NCI-H2196 treated with DMSO at 0.1 percent for 48 hours (cell line): ENCODE data around the gene DCST1.
A peak's percentile ranks its signal among the peaks of the same experiment; 100 is the strongest.

Experiments
- DNase-seq: peaks from one replicate; lab custom pipeline; 2025; ENCODE audit not compliant: unreplicated experiment; lab: John Stamatoyannopoulos, UW

Gene DCST1

DNA sequence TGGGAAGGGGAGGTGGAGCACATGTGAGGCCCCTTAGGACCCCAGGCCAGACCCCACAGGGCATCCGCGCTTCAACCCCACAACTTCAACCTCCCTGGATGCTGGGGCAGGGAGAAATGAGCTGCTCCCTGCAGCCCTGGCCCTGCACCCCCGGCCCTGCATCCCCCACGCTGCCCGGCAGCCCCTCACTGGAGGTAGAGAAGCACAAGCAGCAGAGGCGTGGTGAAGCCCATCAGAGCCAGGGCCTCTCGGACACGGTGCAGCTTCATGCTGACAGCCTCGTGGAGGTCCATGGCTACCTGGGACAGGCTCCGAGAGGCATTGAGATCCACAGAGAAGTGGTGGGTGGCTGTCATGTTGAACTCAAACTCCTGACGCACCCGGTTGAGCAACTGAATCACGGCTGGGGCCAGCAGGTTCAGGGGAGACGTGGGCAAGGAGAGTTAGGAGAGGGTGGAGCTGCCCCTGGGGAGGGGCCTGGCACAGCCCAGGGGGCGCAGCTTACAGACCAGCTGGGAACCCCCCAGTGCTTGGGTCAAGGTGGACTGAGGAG, 3.3 kb upstream of the DCST1 start:
- DNase-seq = no peak

DNA sequence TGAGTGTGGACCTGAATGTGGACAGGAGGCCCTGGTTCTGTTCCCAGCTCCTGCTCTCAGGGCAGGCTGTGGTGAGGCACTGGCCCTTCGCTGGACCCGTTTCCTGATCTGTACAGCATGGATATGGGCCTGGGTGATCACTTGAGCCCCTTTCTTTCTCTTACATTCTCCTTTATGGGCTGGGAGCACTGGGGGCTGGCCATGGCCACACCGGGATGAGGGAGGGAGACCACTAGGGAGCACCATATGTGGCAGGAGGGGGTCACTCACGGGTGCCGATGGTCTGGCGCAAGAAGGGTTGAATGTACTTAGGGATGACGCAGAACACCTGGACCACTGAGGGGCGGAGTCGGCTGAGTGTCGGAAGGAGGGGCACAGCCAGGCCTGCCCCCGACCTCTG, 2.7 kb upstream of the DCST1 start:
- no peak for DNase-seq

DNA sequence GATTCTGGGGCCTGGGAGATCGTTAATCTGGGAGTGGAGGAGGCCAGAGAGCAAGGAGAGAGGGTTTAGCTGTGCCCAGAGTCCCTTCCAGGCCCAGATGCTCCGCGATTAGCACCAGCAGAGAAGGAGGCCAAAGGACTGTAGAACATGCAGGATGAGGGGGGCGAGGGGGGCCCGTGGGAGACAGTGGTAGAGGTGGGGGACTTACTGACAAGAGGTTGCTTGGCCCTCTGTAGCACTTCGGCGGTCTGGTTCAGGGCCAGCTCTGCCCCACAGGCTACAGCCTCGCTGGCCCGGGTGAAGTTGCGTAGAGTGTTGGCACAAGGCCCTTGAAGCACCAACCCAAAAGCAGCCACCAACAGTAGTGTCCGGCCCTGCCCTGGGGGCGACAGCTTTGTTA, 738 bp upstream of the DCST1 start:
- no peak for DNase-seq

DNA sequence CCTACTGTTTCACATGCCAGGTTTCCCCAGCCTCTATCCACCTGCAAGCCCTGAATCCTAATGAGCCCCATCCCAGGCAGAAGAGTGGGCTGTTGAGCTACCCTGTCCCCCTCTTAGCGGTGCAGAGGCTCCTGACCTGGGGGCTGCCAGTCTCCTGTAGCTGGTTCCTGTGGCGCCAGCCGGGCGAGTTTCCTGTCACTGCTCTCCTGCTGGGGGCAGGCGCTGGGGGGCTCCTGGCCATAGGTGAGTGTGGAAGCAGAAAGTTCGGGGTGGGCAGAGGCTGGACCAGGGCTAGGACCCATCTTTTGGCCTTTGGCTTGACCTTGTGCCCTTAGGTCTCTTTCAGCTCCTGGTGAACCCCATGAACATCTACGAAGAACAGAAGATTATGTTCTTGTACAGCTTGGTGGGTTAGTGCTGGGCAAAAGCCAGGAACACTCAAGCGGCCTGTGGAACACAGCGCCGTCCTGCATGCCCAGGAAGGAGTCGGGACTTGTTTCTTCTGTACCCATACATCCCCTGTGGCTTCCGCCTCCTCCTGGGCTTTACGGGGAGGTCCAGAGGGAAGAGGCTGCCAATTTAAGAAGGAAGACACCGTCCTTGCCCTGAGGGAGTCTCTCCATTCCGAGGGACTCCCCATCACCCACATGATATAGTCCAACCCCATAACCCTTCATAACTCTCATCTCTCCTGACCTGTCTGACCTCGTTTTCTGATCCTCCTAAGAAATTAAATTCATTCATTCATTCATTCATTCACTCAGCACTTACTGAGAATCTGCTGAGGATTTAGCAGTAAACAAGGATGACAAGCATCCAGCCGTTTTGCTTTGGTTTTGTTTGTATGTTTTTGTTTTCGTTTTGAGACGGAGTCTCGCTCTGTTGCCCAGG, 939 bp downstream of the DCST1 start:
- no peak for DNase-seq

DNA sequence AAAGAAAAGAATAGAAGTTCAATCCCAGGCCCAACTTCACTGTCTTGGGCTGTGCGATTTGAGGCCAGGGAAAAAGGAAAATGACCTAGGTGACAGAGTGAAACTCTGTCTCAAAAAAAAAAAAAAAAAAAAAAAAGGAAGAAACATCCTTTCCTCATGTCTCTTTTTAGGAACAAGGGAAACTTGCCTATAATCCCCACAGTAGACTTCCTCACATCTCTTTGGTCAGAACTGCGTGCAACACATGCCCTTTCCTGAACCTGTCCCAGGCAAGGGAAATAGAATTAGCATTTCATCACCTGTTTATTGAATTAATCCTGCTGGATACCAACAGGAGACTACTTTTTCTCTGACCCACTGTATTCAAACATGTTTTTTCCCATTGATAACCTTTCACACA, 2.3 kb downstream of the DCST1 start:
- DNase-seq = no peak

DNA sequence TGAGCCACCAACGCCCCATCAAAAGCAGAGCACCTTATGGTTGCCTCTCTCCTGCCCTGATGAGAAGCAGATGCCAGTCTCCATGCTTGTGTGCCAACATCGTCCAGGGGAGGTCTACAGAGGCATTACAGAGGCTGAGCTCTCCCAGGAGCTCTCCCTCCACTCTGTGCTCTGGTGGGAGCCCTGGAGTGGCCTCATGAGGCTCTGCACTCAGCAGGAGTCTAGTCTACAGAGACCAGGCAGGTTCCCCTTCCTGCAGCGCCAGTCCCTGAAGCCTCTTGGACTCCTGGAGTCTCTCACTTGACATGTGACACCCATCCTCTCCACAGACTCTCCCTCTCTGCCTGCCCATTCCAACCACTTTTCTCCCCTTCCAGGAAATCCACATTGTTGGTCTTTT, 3.4 kb downstream of the DCST1 start:
- DNase-seq = no peak

DNA sequence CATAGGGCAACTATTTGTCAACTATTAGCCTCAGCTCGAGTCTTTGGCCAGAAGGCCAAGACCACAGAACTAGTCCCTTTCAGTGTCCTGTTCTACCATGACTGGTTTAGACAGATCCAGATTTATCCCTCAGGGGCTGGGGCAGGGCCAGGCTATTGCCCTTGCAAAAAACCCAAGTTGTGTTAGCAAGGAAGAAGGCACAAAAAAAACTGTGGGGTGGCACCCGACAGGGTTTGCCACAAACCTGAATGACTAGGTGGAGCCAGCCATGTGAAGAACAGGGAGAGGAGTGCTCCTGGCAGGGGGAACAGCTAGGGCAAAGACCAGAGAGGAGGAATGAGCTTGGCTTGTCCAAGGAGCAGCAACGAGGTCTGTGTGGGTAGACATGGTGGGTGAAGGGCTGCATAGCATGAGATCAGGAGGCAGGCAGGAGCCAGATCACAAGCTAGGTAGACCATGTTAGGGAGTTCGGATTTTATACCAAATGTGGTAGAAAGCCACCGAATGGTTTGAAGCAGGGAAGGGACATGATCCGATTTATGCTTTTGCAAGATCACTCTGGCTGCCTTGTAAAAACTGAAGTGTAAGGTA, 4.3 kb downstream of the DCST1 start:
- no peak for DNase-seq

DNA sequence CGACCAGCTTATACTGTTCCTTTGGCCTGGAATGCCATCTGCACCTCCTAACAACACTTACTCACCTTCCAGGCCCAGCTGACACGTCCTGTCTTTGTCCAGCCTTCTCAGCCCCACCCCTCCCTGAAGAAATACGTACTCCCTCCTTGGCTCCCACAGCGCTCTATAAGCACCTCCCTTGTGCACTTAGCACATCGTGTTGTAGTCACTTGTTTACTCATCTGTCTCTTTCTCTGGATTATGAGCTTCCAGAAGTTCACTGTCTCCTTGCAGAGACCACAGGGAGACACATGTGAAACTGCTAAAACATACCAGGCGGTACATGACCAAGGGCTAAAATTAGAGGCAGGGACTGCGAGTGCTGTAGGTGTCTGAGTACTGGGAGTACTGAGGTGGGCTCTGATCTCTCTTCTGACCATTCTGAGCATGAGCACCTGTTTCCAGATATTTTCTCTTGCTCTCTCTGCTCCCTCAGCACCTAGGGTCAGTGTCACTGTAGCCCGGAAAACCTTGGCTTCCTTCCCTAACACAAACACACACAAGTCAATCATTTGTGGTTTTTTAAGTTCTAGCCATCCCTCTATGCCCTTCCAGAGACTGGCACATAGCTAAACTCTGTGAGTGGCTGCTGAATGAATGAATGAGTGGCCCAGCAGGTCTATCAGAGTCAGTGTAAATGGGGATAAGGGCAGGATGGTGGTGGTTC, 5.1 kb downstream of the DCST1 start:
- DNase-seq = no peak

DNA sequence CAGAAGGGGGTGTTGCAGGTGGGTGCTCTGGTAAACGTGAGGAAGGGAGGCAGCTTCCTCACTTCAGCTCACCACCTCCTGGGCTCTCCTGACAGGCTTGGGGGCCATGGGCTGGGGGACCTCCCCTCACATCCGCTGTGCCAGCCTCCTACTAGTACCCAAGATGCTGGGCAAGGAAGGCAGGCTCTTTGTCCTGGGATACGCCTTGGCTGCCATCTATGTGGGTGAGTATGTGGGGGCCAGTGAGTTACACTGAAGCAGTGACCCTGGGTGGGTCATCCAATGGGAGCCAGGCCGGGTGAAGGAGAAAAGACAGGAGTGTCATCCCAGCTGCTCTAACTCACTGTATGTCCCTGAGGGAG, 5.7 kb downstream of the DCST1 start:
- no peak for DNase-seq

DNA sequence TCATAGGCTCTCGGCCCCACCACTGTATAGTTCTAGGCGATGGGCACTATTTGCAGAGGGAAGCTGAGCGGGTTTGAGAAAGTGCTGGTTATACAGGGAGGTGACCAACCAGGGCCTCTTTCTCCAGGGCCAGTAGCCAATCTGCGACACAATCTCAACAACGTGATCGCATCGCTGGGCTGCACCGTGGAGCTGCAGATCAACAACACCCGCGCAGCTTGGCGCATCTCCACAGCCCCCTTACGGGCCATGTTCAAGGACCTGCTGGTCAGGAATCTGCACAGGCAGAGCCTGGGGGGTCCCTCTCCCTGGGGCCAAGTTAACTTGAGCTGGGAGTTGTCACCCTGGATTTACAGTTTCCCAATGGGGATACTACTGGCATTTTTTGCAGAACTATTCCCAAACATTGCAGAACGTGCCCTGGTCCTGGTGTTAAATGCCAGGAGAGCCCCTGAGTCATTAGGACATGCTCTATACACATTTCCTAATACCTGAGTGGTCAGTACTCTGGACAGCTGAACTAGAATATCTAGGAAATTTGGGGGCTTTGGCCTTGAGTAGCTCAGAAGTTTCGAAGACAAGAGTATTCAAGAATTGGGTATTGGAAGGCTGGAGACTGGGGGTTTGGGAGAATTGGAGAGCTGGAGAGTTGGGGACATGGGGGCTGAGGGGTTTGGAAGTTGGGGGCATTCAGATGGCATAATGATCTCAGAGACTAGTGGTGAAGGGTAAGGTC, 6.9 kb downstream of the DCST1 start:
- DNase-seq = no peak

DNA sequence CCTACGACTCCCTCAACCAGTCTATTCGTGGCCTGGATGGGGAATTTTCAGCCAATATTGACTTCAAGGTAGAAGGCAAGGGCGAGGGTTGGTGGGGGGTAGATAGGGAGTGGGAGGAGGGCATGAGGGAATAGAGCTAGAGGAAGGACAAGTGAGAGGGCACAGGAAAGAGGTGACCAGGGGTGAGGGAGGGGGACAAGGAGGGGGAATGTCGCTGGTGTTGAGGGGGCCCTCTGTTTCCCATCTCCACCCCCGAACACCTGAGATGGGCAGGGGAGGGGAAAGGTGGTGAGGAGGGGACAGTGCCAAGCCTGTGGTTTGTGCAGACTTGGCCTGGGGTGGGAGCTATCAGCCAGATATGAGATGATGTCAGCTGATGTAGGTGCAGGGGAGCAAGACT, 9.2 kb downstream of the DCST1 start:
- no peak for DNase-seq

DNA sequence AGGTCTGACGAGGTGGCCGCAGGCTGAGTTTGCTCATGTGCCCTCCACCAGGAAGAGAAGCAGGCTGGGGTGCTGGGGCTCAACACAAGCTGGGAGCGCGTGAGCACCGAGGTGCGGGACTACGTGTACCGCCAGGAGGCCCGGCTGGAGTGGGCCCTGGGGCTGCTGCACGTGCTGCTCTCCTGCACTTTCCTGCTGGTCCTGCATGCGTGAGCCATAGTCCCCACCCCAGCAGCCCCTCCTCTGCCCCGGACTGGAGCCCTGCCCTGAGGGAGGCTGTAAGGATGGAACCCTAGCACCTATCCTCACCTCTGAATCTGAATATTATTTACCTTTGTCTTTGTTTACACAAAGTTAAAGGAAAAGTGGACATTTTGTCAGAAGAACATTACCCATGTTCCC, 9.7 kb downstream of the DCST1 start:
- DNase-seq = no peak

DNA sequence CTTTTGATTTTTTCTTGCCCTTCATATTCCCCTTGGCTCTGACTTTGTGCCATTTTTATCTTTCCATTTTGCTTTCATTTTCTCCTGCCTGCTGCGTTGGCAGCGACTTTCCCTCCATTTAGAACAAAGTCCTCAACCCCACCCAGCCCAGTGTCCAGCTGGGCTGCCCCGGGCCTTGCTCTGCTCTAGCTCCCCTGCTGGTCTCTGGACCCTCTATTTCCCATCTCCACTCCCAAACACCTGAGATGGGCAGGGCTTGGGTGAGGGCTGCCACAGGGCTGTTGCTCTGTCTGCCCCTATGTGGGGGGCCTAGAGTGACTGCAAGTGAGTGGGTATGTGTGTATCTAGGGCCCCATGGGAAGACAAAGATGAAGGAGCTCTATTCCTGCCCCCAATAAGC, 10.2 kb downstream of the DCST1 start:
- no peak for DNase-seq

DNA sequence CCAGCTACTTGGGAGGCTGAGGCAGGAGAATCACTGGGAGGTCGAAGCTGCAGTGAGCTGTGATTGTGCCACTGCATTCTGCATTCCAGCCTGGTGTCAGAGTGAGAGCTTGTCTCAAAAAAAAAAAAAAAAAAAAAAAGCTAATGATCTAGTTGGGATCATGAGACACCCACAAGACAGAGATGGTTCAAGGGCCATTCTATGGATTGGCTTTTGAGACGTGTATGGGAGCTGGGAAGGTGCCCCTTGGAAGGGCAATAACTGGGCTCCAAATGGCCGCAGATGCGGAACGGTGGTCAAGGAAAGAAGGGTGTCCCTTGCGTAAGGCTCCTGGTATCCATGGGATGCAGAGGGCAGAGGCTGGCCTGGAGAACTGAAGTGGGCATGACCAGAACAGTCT, 10.7 kb downstream of the DCST1 start:
- no peak for DNase-seq

DNA sequence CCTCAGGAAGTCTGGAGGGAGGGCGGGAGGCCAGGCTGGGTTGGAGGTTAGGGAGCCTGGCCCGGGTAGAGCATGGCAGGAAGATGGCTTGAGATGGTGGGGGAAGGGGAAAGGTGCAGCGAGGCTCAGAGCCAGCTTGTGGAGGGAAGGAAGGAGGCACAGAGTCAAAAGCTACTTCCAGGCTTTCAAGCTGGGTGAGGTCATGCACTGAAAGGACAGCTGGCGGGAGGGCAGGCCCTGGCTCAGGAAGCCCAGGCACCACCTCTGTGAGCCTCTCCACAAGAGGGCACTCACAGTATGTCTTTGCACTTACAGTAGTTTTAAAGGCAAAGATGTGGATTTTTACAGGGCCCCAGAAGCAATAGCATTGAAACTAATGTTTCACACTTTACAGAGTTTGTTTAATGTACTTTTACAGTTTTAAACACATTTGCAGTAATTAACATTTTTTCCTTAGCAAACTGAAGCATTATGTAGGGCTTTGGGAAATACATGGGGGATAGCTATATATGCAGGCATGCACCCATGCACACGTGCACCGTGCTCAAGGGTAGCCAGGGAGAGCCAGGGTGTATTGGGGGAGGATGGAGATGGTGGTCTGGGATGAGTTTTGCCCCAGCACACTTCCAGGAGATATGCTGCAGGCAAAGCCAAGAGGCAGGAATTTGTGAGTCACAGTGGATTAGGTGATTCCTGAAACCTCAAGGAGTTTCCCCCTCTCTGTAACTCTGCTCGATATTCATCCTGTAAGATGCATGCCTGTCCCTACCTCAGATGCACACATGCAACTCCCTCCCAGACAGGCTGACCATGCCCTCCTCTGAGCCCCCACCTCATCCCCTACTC, 11.4 kb downstream of the DCST1 start:
- DNase-seq = peak; percentile 96

DNA sequence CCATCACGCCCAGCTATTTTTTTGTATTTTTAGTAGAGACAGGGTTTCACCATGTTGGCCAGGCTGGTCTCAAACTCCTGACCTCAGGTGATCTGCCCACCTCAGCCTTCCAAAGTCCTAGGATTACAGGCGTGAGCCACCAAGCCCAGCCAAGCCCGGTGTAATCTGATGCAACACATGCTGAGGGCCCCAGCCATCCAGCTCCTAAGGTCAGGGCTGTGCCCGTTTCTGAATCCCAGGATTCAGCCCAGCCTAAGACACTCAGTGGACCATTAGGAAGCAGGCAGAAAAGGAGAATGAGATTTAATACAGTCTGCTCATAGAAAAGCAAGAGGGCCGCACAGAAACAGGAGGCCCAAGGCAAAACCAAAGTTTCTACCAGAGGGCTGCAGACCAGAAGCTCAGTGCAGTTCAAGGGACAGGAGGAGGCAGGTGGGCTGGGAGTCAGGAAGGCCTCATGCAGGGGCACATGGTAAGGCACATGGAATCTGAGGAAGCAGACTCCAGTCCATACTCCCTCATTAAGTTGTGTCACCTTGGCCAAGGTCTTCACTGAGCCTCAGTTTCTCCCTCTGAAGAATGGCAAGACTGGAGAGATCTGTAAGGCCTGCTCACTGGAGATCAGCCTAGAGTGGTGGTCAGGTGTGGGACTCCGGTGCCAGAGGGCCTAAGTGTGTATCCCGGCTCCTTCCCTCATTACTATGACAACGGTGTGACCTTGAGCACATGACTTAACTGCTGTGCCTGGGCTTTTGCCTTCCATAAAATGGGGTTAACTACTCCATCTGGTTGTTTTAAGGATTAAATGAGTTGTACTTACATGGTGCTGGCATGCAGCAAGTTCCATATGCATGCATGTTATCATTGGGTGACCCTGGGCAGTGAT, 15.1 kb downstream of the DCST1 start:
- no peak for DNase-seq

DNA sequence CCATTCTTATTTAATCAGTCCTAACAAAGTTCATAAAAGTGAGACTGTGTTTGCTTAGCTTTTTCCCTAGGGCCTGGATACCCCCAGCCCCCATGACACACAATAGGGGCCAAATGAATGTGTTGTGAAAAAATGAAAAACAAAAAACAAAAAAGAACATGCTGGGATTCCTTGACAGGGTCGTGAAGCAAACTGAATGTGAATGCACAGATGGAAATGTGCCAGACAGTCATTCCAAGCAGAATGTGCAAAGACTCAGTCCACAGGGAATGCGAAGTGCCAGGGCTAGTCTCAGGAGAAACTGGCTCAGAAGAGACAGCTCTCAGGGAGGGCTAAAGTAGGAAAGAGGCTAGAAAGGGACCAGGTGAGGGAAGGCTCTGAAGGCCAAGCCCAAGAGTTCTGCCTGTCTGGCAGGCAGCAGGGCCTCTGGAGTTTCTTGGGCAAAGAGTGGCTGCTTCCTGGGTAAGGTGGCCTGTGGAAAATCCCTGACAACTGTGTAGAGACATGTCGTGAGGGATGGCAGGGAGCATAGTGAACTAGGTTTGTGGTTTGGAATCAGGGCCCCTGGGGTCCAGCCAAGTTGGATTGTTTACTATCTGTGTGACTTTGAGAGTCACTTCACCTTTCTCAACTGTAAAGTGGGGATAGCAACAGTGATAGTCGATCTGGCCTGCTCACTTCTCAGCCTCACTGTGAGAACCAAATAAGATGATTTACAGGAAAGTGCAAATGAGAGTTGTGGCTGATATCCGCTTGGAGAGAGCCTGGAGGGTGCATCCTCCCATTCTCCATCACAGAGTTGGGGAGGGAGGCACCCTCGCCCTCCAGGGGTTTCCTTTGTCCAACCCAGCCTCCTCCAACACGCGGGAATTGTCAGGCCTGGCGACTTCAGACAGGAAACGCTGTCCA, 16.3 kb downstream of the DCST1 start:
- no peak for DNase-seq

DNA sequence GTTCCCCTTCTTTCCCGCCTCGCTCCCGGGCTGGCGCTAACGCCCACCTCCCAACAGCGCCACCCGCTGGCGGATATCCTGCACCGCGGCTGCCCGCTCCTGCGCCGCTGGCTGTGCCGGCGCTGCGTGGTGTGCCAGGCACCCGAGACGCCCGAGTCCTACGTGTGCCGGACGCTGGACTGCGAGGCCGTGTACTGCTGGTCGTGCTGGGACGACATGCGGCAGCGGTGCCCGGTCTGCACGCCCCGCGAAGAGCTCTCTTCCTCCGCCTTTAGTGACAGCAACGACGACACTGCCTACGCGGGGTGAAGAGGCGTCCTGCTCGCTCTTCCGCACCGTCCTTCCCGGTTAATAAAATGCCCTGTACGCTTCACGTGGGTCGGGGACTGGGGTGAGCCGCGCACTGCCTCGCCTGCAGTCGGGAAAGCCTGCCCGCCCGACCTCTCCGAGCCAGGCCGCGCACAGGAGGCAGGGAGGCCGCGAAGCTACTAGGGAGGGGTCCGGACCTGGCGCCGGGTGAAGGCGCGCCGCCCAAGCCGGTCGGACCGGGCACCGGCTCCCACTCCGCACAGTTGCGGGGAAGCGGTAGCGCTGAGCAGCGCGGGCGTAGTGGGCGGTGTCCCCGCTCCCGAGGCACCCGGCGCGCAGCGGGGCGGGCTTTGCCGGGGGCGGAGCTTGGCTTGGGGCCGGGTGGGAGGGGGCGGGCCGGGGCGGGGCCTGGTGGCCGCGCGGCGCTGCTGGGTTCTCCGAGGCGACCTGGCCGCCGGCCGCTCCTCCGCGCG, 17.1 kb downstream of the DCST1 start, which contains the start of gene ADAM15:
TSS of gene ADAM15 (plus strand) at position 757 of the 782 bp plus-strand sequence. CDS start 71 bp downstream, outside the sequence.
- DNase-seq = peak; percentile 86
